Measurements from ENCODE around the gene ARID3A.

The ARID3A gene

DNA sequence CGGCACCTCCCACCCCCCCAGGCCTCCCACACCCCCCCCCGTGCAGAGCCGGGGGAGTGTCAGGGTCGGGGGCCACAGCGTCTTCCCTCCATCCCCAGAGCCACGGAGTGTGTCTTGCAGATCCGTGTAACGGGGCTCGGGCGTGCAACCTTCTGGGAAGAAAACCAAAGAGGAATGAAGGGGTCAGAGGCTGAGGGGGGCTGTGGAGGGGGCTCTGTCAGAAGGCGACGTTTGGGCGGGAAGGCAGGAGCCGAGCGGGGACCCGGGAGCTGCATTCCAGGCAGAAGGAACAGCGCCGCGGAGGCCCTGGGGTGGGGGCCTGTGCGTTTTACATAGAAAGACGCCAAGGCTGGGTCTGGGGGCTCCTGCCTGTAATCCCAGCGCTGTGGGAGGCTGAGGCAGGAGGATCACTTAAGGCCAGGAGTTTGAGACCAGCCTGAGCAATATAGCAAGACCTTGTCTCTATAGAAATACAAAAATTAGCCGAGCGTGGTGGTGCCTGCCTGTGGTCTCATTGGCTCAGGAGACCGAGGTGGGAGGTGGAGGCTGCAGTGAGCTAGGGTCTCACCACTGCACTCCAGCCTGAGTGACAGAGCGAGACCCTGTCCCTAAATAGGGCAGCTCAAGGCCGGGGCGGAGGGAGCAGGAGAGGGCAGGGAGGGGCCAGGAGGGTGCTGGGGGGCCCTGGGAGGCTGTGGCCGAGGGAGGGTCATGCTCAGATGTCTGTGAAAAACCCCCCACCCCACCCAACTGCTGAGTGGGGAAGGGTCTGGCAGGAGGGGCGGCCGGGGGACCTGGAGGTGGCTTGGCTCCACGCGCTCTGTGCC, 27.8 kb downstream of the ARID3A start:
- Histone ChIP-seq H4K20me1 (ENCODE audit: insufficient read depth, low read length, poor library complexity, severe bottlenecking) (peaks cover 2% of the 10 kb centered on the region), H3K4me1 (ENCODE audit: insufficient read depth, low read length, poor library complexity, severe bottlenecking) (no peaks in the 10 kb centered on the region), H3K9ac (ENCODE audit: low read depth, low read length, poor library complexity, severe bottlenecking) (no peak overlapping the region), H3K27me3 (ENCODE audit: insufficient read depth, low read length, poor library complexity, severe bottlenecking) (no peaks in the 10 kb centered on the region), H3K4me2 (ENCODE audit: low read depth, low read length, poor library complexity, severe bottlenecking) (no peak overlapping the region), H3K79me2 (ENCODE audit: insufficient read depth, low read length) (peaks cover 23% of the 10 kb centered on the region; the same call in 1 of the 2 replicates), H3K36me3 (ENCODE audit: insufficient read depth, low read length) (no peaks in the 10 kb centered on the region), H2AFZ (ENCODE audit: low read length) (no peak overlapping the region), H3F3A (ENCODE audit: low read depth) (no peaks in the 10 kb centered on the region), H3K9me3 (ENCODE audit: insufficient read depth, low read depth, low read length) (no peaks in the 10 kb centered on the region), H3K9me2 (replicated peaks; ENCODE audit: low read depth, low read length) (no peaks in the 10 kb centered on the region), H3K4me3 (ENCODE audit: low read length, poor library complexity, severe bottlenecking) (no peak overlapping the region)
- TF ChIP-seq, protein P1, sequence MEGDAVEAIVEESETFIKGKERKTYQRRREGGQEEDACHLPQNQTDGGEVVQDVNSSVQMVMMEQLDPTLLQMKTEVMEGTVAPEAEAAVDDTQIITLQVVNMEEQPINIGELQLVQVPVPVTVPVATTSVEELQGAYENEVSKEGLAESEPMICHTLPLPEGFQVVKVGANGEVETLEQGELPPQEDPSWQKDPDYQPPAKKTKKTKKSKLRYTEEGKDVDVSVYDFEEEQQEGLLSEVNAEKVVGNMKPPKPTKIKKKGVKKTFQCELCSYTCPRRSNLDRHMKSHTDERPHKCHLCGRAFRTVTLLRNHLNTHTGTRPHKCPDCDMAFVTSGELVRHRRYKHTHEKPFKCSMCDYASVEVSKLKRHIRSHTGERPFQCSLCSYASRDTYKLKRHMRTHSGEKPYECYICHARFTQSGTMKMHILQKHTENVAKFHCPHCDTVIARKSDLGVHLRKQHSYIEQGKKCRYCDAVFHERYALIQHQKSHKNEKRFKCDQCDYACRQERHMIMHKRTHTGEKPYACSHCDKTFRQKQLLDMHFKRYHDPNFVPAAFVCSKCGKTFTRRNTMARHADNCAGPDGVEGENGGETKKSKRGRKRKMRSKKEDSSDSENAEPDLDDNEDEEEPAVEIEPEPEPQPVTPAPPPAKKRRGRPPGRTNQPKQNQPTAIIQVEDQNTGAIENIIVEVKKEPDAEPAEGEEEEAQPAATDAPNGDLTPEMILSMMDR (conservative IDR thresholded peaks at IDR 0.05; ENCODE audit: low read length): no peak
- TF ChIP-seq EZH2phosphoT487 (IDR thresholded peaks at IDR 0.05; ENCODE audit: borderline replicate concordance): no peak

DNA sequence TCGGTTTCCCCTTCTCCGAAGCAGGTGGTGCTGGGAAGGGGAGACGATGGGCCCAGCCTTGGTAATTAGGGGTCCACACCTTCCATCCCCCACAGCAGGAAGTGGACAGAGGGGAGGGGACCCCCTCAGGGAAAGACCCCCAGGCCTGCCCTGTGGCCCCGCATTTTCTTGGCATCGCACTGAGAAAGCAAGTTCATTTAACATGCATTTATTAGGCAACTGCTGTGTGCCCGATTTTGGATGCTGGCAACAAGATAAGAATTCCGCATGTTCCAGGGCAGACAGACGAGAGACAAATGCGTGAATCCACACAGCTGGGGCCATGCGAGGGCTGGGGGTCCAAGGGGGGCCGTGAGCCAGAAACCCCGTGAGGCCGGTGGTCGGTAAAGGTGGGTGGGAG, 28.4 kb downstream of the ARID3A start:
- H3K9ac ChIP-seq (ENCODE audit: low read depth, low read length, poor library complexity, severe bottlenecking): no peak overlapping the region
- H4K20me1 ChIP-seq (ENCODE audit: insufficient read depth, low read length, poor library complexity, severe bottlenecking): peaks cover 2% of the 10 kb centered on the region
- H3K79me2 ChIP-seq (ENCODE audit: insufficient read depth, low read length): peaks cover 23% of the 10 kb centered on the region; the same call in 1 of the 2 replicates

DNA sequence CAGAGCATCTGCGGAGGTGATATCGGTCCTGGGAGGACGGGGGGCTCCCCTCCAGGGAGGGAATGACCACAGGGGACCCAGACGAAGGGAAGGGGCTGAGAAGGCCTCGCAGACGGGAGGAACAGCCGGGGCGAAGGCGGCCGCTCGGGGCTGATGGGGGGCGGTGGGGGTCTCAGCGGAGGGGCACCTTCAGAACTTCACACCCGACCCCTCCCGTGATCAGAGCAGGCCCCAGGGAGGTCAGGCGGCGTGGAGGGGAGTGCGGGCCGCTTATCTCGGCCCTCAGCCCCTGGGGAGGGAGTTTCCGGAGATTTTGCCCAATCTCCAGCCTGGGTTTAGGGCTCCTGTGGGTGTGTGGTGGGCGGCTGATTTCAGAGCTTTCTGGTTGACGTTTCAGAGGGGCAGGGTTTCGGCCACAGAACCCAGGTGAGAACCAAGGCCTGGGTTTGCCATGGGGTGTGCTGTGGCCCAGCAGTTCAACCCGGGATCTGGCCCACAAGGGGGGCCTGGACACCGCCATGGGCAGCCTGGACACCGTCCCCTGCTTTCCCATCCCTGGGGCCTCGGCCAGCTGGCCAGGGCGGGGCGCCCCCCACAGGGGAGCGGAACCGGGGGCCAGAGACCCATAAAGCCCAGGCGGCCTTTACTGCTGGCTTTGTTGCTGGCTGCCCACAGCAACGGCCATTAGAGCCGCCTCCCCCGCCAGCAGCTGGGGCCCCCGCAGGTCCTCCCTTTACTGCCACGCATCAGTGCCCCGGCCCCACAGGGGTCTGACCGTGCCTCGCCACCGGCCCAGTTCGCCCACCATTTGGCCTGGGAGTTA, 29.0 kb downstream of the ARID3A start:
- Histone ChIP-seq H4K20me1 (ENCODE audit: insufficient read depth, low read length, poor library complexity, severe bottlenecking) (peaks cover 2% of the 10 kb centered on the region), H2AFZ (ENCODE audit: low read length) (no peak overlapping the region), H3K9ac (ENCODE audit: low read depth, low read length, poor library complexity, severe bottlenecking) (no peak overlapping the region), H3K9me2 (replicated peaks; ENCODE audit: low read depth, low read length) (no peaks in the 10 kb centered on the region), H3K79me2 (ENCODE audit: insufficient read depth, low read length) (peaks cover 23% of the 10 kb centered on the region; the same call in 1 of the 2 replicates), H3K4me1 (ENCODE audit: insufficient read depth, low read length, poor library complexity, severe bottlenecking) (no peaks in the 10 kb centered on the region), H3K36me3 (ENCODE audit: insufficient read depth, low read length) (peaks cover 3% of the 10 kb centered on the region; the same call in 1 of the 2 replicates), H3K4me3 (ENCODE audit: low read length, poor library complexity, severe bottlenecking) (no peak overlapping the region), H3K9me3 (ENCODE audit: insufficient read depth, low read depth, low read length) (no peaks in the 10 kb centered on the region), H3K4me2 (ENCODE audit: low read depth, low read length, poor library complexity, severe bottlenecking) (no peak overlapping the region), H3F3A (ENCODE audit: low read depth) (no peaks in the 10 kb centered on the region), H3K27me3 (ENCODE audit: insufficient read depth, low read length, poor library complexity, severe bottlenecking) (no peaks in the 10 kb centered on the region)
- TF ChIP-seq EZH2phosphoT487 (IDR thresholded peaks at IDR 0.05; ENCODE audit: borderline replicate concordance): no peak
- TF ChIP-seq, protein P1 (conservative IDR thresholded peaks at IDR 0.05; ENCODE audit: low read length): no peak

More for the DNA sequence above, 28.4 kb downstream of the ARID3A start:
- no peak overlapping the region for H3K4me2 ChIP-seq (ENCODE audit: low read depth, low read length, poor library complexity, severe bottlenecking)
- no peaks in the 10 kb centered on the region for H3K9me3 ChIP-seq (ENCODE audit: insufficient read depth, low read depth, low read length)
- H3K27me3 ChIP-seq (ENCODE audit: insufficient read depth, low read length, poor library complexity, severe bottlenecking): no peaks in the 10 kb centered on the region
- no peaks in the 10 kb centered on the region for H3K9me2 ChIP-seq (replicated peaks; ENCODE audit: low read depth, low read length)
- H3F3A ChIP-seq (ENCODE audit: low read depth): no peaks in the 10 kb centered on the region
- no peak overlapping the region for H2AFZ ChIP-seq (ENCODE audit: low read length)
- no peak overlapping the region for H3K4me3 ChIP-seq (ENCODE audit: low read length, poor library complexity, severe bottlenecking)
- H3K4me1 ChIP-seq (ENCODE audit: insufficient read depth, low read length, poor library complexity, severe bottlenecking): no peaks in the 10 kb centered on the region
- peaks cover 3% of the 10 kb centered on the region; the same call in 1 of the 2 replicates for H3K36me3 ChIP-seq (ENCODE audit: insufficient read depth, low read length)
- TF ChIP-seq, protein P1 (conservative IDR thresholded peaks at IDR 0.05; ENCODE audit: low read length): no peak
- no peak for TF ChIP-seq EZH2phosphoT487 (IDR thresholded peaks at IDR 0.05; ENCODE audit: borderline replicate concordance)

Data from Loucy (cell line).